ENCODE results near the gene LHFPL2.

Gene LHFPL2

DNA sequence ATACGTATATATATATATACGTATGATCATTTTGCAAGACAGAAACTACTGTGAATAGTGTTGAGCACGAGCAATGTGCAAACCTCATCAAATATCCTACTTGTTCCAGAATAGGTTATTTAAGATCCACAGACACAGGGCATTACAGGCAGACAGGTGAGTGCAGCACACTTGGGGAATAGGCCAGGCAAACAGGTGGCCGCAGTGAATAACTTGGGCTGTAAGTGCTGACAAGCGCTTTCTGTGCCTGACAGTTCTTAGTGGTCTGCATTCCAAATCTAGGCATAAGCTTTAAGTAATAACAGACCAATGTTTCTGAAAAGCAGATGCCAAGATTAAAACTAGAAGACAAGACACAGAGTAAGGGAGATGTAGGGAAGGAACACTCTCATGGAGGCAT, 77.9 kb downstream of the LHFPL2 start:
- no peak for DNase-seq (ENCODE audit: low read depth in 1 of 2, low spot score in 1 of 2)

DNA sequence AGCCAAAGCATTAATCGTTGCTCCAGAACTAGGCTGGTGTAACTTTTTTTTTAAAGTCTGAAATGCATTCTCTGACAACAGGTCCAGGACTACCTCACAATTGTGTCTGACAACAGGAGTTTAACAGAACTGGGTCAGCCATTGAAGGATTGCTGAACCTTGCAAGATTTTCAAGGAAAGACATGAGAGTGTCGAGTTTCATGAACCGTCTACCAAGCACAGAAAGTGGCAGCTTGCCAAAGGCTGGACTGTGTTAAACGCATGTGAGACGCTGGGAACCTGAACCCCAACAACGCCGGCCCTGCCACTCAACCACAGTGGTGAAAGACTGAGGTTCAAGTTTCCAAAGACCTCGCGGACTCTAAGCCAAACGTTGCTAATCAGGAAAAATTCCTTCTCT, 79.1 kb downstream of the LHFPL2 start:
- no peak for DNase-seq (ENCODE audit: low read depth in 1 of 2, low spot score in 1 of 2)

- DNase-seq (ENCODE audit: low read depth in 1 of 2, low spot score in 1 of 2), result no peak
Observed at GRCh38 chr5:78568676-78569075, 79.9 kb downstream of the LHFPL2 start.

- DNase-seq (ENCODE audit: low read depth in 1 of 2, low spot score in 1 of 2), result no peak
Observed at GRCh38 chr5:78568212-78568611, 80.4 kb downstream of the LHFPL2 start.

DNA sequence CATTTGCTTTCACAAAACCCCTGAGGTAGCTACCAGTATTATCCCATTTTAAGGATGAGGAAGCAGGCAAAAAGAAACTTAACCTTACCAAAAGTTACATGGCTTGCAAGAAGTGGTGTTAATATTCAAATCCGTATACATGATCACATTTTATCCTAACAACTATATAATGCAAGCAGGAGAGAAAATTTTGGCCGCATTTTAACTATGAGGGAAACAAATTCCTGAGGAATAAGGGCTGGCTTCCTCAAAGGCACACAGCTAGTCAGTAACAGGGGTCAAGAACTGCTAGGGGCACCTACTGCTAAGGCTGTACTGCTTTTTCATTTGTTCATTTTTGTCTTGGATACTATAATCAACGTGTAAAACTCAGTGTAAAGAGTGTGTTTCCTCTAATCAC, 81.0 kb downstream of the LHFPL2 start:
- no peak for DNase-seq (ENCODE audit: low read depth in 1 of 2, low spot score in 1 of 2)

- DNase-seq (ENCODE audit: low read depth in 1 of 2, low spot score in 1 of 2), result no peak
Observed at GRCh38 chr5:78566747-78567425, 81.7 kb downstream of the LHFPL2 start.

GRCh38 chr5:78565395-78565794, 83.2 kb downstream of the LHFPL2 start:
- no peak for DNase-seq (ENCODE audit: low read depth in 1 of 2, low spot score in 1 of 2)

GRCh38 chr5:78563621-78564020, 85.0 kb downstream of the LHFPL2 start:
- DNase-seq (ENCODE audit: low read depth in 1 of 2, low spot score in 1 of 2), result no peak

DNA sequence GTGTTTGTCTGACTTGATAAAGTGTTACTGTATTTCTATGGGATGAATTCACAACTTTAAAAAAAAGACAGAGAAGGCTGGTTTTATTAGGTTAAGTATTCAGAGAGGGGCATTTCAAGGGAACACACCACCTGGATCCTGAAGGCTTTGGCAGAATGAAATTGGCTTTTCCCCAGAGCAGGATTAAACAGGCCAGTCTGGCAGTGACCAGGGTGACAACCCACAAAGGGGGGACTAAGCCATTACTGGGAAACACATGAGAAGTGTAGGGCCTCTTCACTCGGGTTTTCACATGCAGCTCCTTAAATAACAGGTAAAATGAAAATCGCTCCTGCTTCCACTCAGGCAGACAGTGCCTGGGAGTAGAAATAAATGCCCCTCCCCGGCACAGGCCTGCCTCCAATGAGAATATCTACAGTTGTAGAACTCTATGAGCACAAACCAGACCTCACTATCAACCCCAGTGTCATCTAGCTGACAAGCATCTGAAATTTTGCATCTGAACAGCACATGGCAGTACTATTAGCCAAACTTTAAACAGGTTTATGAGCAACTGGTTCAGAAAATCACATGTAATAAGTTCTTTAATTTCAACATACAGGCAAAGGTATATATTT, 85.8 kb downstream of the LHFPL2 start:
- no peak for DNase-seq (ENCODE audit: low read depth in 1 of 2, low spot score in 1 of 2)

GRCh38 chr5:78562001-78562400, 86.6 kb downstream of the LHFPL2 start:
- DNase-seq (ENCODE audit: low read depth in 1 of 2, low spot score in 1 of 2), result no peak

DNA sequence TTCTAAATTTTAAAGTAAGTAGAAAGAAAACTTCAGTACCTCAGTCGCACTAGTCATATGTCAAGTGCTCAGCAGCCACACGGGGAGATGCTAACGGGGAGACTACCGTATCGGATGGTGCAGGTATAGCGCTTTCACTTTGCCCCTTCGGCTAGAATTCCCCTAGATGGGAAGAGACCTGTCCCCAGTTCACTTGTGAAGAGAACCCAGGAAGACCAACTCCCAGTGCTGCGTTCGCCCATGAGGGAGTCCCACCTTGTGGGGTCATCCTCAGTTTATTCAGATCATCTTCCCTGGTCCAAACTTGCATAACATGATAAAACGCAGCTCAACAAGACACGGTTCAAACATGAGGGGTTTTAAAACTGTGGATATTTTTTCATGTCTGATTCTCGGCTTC, 87.3 kb downstream of the LHFPL2 start:
- no peak for DNase-seq (ENCODE audit: low read depth in 1 of 2, low spot score in 1 of 2)

DNA sequence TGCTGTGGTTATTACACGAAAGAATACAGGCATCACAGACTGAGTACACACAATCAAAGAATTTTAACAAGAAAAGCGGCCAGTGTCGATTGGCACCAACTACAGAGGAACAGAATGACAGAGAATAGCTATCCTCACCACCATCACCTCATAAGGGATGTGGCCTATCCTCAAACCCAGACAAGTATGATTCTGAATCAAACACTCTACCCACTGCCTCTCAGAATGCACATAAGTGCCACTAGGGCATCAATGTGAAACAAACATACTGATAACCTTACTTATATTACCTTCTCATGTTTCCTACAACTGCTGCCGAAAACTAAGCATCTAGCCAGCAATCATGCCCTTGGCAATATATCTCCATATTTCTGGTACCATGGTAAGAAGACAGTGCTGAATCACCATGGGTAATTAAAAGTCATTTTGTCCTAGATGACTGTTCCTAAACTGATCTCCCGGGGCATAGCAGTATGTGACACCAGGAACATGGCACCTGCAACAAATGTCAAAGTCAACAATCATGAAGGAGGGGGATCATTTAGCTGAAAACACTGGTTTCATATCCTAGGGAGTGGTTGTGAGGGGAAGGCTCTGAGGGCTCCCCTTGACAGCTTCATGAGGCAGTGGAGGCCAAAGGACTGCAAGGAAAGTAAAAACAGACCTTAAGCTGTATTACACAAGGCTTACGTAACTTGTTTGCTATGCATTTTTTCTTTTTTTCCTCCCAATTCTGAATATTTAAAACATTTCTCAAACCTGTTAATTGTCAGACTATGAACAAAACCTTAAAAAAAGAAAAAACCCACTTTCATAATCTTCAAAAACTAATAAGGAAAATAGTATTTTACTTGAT, 88.3 kb downstream of the LHFPL2 start:
- DNase-seq (ENCODE audit: low read depth in 1 of 2, low spot score in 1 of 2), result no peak

DNA sequence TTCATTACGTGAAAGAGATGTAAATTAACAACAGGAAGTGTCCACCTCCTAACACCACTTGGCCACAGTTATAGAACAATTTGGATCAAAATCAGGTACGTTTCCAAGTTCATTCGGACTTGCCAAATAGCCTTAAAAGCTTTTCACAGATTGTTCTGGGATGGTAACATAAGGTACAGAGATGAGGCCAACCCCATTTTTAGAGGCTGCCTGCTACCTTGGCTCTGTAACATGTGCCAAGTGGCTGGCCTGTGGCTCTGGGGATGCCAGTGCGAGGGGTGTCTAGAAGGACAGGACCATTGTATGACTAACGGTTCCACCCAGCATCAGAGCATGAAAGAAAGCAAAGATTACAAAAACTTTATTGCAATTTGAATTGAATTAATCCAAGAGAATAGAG, 91.0 kb downstream of the LHFPL2 start:
- DNase-seq (ENCODE audit: low read depth in 1 of 2, low spot score in 1 of 2), result no peak

DNA sequence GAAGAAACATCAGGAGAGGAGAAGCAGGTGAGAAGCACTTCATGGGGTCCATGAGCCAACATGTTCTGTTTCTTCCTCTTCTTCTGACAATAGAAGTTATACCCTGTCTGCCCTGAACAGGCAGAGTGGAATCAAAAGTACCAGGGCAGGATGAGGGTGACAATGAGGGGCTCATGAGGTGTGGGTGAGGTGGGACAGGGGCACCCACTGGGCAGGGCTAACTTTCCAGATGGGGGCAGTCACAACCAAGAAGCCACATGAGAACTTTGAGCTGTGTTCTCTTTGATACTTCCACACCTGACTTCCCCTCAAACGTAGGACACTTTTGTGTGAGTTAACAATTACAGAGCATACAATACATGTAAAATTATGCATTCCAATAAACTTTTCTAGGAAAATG, 92.7 kb downstream of the LHFPL2 start:
- no peak for DNase-seq (ENCODE audit: low read depth in 1 of 2, low spot score in 1 of 2)

DNA sequence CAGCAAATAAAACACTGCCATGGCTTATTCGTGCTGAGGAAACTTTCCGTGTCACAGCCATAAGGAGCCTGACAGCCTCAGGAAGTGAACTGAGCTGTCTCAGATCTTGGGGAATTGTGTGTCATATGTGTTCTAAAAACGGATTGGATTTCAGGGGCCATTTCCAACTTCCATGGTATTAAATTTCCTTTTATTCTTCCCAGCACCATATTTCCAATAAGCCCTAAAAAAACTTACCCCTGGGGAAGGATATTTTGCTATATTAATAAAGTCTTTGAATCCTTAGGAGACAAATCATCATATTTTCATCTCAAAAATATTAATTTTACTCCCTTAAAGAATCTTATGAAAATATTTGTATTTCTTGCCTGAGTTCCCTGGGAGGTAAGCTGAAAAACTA, 93.9 kb downstream of the LHFPL2 start:
- no peak for DNase-seq (ENCODE audit: low read depth in 1 of 2, low spot score in 1 of 2)

DNA sequence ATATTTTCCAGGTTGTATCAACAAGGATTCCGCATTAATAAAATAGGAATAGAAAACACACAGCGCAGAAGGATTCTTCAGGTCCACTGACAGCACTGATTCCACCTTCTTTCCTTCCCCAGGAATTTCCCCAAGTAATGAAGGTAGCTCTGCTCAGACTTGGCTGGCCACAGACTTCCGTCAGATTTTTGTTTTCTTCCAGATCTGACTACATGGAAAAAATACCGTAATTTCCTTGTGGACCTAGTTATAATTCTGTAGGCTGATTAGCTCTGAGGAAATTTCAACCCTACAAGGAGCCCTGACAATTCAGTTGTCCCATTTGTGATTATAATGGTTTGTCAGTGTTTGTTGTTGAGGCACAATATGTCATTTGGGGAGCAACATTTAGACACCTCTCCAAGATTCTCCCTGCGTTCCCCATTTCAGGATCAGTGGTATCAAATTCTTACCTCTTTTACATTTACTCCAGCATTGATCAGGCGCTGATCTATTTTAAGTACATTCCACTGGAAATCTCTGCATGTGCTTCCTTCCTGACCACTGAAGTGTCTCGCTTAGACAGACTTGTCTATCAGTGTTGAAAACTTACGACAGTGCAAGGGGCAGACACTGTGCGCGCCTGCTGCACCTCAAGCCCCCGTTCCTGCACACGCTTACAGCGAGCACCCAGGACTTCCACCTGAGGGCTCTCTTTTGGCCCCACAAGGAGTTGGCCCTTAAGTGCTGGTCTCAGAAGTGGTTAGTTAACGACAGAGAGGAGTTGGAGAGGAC, 94.8 kb downstream of the LHFPL2 start:
- no peak for DNase-seq (ENCODE audit: low read depth in 1 of 2, low spot score in 1 of 2)

- DNase-seq (ENCODE audit: low read depth in 1 of 2, low spot score in 1 of 2), result no peak
Observed at GRCh38 chr5:78552729-78553342, 95.7 kb downstream of the LHFPL2 start.

DNA sequence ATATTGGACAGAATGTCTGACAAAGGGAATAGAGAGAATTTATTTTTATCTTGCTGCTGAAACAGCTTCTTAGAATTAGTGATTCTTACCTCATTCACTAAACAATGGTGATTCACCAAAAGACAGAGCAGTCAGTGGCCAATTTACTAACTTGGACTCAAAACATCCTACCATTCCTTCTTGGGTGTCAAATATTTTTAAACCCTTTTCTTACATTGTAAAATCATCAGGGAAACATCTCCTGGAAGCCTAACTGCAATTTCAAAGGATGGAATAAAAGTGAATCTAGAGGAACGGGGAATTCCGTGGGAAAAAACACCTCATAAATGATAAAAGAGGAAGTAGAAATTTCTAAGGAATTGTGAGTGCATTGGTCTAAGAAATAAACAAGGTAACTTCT, 97.7 kb downstream of the LHFPL2 start:
- no peak for DNase-seq (ENCODE audit: low read depth in 1 of 2, low spot score in 1 of 2)

DNA sequence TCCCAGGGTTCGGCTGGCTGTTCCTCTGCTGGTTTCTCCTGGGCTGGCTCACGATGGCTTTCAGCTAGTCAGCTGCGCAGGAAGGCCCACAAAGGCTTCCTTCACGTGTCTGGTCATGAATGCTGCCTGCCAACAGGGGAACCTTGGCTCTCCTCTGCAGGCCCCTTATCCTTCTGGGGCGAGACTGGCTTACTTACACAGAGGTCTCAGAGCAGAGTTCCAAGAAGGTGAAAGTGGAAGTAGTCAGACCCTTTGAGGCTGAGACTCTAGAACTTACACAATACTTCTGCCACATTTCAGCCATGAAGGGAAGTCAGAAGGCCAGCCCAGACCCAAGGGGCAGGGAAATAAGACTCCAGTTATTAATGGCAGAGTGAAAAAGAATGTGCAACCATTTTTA, 99.5 kb downstream of the LHFPL2 start:
- DNase-seq (ENCODE audit: low read depth in 1 of 2, low spot score in 1 of 2), result no peak

GRCh38 chr5:78547731-78548615, 100.6 kb downstream of the LHFPL2 start:
- no peak for DNase-seq (ENCODE audit: low read depth in 1 of 2, low spot score in 1 of 2)

Measured in stimulated activated CD4-positive, alpha-beta T cell treated with anti-CD3 and anti-CD28 coated beads, Interleukin-15, amount 100 ng/mL, for 1 hour (primary cell).